Vagina (tissue), 2 donors: ENCODE results near the gene NEIL1.

ENCODE experiments used
- CTCF ChIP-seq, 3 experiments: fragments of 450-650 bp in 2 of 3; fragments of 200-600 bp in 1 of 3; sonication (generic) in 1 of 3; IDR thresholded peaks; one replicate each; pipeline ENCODE4 v1.5.1; 2017 to 2019; ENCODE audit warnings: antibody characterized with exemption in 3 of 3, mild to moderate bottlenecking in 2 of 3, moderate library complexity in 2 of 3
- POLR2A ChIP-seq, 2 donors: fragments of 450-650 bp; IDR thresholded peaks; one replicate each; pipeline ENCODE4 v1.6.1; 2017; ENCODE audit warnings: antibody characterized with exemption in 2 of 2, mild to moderate bottlenecking in 2 of 2, moderate library complexity in 2 of 2
- POLR2AphosphoS5 ChIP-seq, 2 donors: sonication (generic); formaldehyde crosslinking; IDR thresholded peaks; one replicate each; pipeline ENCODE4 v1.9.0; 2017; ENCODE audit warnings: antibody characterized with exemption in 2 of 2, mild to moderate bottlenecking in 2 of 2, low read depth in 1 of 2; ENCODE audit not compliant: insufficient read depth in 1 of 2

GRCh38 chr15:75360391-75360790, 13.6 kb downstream of the NEIL1 start:
- no peak for TF ChIP-seq CTCF (IDR thresholded peaks at IDR 0.05)
- no peak for TF ChIP-seq POLR2A (IDR thresholded peaks at IDR 0.05)
- no peak for TF ChIP-seq POLR2AphosphoS5 (IDR thresholded peaks at IDR 0.05; ENCODE audit: insufficient read depth in 1 of 2, low read depth in 1 of 2)
